Measurements from ENCODE around the gene EAF2.

Gene EAF2

GRCh38 chr3:121834671-121835464, at the start of gene EAF2, which contains the start of gene IQCB1:
EAF2 (plus strand) TSS chr3:121835209; CDS start chr3:121835286, 77 bp downstream.
IQCB1 (minus strand) TSS chr3:121835060; CDS start chr3:121828960, 6,100 bp downstream.
- no peaks in the 10 kb centered on the region for H3K9me3 ChIP-seq (ENCODE audit: control insufficient read depth, insufficient read depth, low read length)
- no peaks in the 10 kb centered on the region for H3K4me1 ChIP-seq (ENCODE audit: control insufficient read depth, insufficient read depth, low read length)
- peak within 1 kb of the TSS; percentile 94 for H3K9ac ChIP-seq (ENCODE audit: low read depth, low read length)
- peak within 1 kb of the TSS; percentile 95 for H3K4me3 ChIP-seq (ENCODE audit: low read depth, low read length)
- peaks cover 12% of the 10 kb centered on the region for H3K27me3 ChIP-seq (ENCODE audit: control insufficient read depth, insufficient read depth, low read length)
- no peaks in the 10 kb centered on the region for H3K36me3 ChIP-seq (ENCODE audit: control insufficient read depth, insufficient read depth, low read length)

GRCh38 chr3:121786485-121786884, 48.5 kb upstream of the EAF2 start:
- no peak overlapping the region for H3K4me3 ChIP-seq (ENCODE audit: low read depth, low read length)
- H3K9me3 ChIP-seq (ENCODE audit: control insufficient read depth, insufficient read depth, low read length): no peaks in the 10 kb centered on the region
- no peak overlapping the region for H3K9ac ChIP-seq (ENCODE audit: low read depth, low read length)
- H3K36me3 ChIP-seq (ENCODE audit: control insufficient read depth, insufficient read depth, low read length): no peaks in the 10 kb centered on the region
- no peaks in the 10 kb centered on the region for H3K4me1 ChIP-seq (ENCODE audit: control insufficient read depth, insufficient read depth, low read length)
- H3K27me3 ChIP-seq (ENCODE audit: control insufficient read depth, insufficient read depth, low read length): no peaks in the 10 kb centered on the region

- no peak overlapping the region for H3K9ac ChIP-seq (ENCODE audit: low read depth, low read length)
- no peaks in the 10 kb centered on the region for H3K27me3 ChIP-seq (ENCODE audit: control insufficient read depth, insufficient read depth, low read length)
- no peaks in the 10 kb centered on the region for H3K9me3 ChIP-seq (ENCODE audit: control insufficient read depth, insufficient read depth, low read length)
- no peaks in the 10 kb centered on the region for H3K4me1 ChIP-seq (ENCODE audit: control insufficient read depth, insufficient read depth, low read length)
- no peak overlapping the region for H3K4me3 ChIP-seq (ENCODE audit: low read depth, low read length)
- H3K36me3 ChIP-seq (ENCODE audit: control insufficient read depth, insufficient read depth, low read length): no peaks in the 10 kb centered on the region
Observed at GRCh38 chr3:121793078-121793477, 41.9 kb upstream of the EAF2 start.

GRCh38 chr3:121794264-121794983, 40.6 kb upstream of the EAF2 start:
- no peaks in the 10 kb centered on the region for H3K27me3 ChIP-seq (ENCODE audit: control insufficient read depth, insufficient read depth, low read length)
- no peak overlapping the region for H3K4me3 ChIP-seq (ENCODE audit: low read depth, low read length)
- no peak overlapping the region for H3K9ac ChIP-seq (ENCODE audit: low read depth, low read length)
- no peaks in the 10 kb centered on the region for H3K36me3 ChIP-seq (ENCODE audit: control insufficient read depth, insufficient read depth, low read length)
- no peaks in the 10 kb centered on the region for H3K4me1 ChIP-seq (ENCODE audit: control insufficient read depth, insufficient read depth, low read length)
- H3K9me3 ChIP-seq (ENCODE audit: control insufficient read depth, insufficient read depth, low read length): no peaks in the 10 kb centered on the region

- Histone ChIP-seq H3K9me3 (ENCODE audit: control insufficient read depth, insufficient read depth, low read length) (no peaks in the 10 kb centered on the region), H3K36me3 (ENCODE audit: control insufficient read depth, insufficient read depth, low read length) (no peaks in the 10 kb centered on the region), H3K9ac (ENCODE audit: low read depth, low read length) (no peak overlapping the region), H3K4me3 (ENCODE audit: low read depth, low read length) (no peak overlapping the region), H3K4me1 (ENCODE audit: control insufficient read depth, insufficient read depth, low read length) (no peaks in the 10 kb centered on the region), H3K27me3 (ENCODE audit: control insufficient read depth, insufficient read depth, low read length) (no peaks in the 10 kb centered on the region)
Observed at GRCh38 chr3:121796970-121797369, 38.0 kb upstream of the EAF2 start.

- no peaks in the 10 kb centered on the region for H3K27me3 ChIP-seq (ENCODE audit: control insufficient read depth, insufficient read depth, low read length)
- H3K36me3 ChIP-seq (ENCODE audit: control insufficient read depth, insufficient read depth, low read length): no peaks in the 10 kb centered on the region
- no peak overlapping the region for H3K9ac ChIP-seq (ENCODE audit: low read depth, low read length)
- H3K9me3 ChIP-seq (ENCODE audit: control insufficient read depth, insufficient read depth, low read length): no peaks in the 10 kb centered on the region
- H3K4me1 ChIP-seq (ENCODE audit: control insufficient read depth, insufficient read depth, low read length): no peaks in the 10 kb centered on the region
- H3K4me3 ChIP-seq (ENCODE audit: low read depth, low read length): no peak overlapping the region
Observed at GRCh38 chr3:121800906-121801305, 34.1 kb upstream of the EAF2 start.

- H3K27me3 ChIP-seq (ENCODE audit: control insufficient read depth, insufficient read depth, low read length): no peaks in the 10 kb centered on the region
- H3K9me3 ChIP-seq (ENCODE audit: control insufficient read depth, insufficient read depth, low read length): no peaks in the 10 kb centered on the region
- no peak overlapping the region for H3K4me3 ChIP-seq (ENCODE audit: low read depth, low read length)
- no peaks in the 10 kb centered on the region for H3K36me3 ChIP-seq (ENCODE audit: control insufficient read depth, insufficient read depth, low read length)
- no peak overlapping the region for H3K9ac ChIP-seq (ENCODE audit: low read depth, low read length)
- no peaks in the 10 kb centered on the region for H3K4me1 ChIP-seq (ENCODE audit: control insufficient read depth, insufficient read depth, low read length)
Observed at GRCh38 chr3:121803771-121804320, 31.2 kb upstream of the EAF2 start.

- H3K4me1 ChIP-seq (ENCODE audit: control insufficient read depth, insufficient read depth, low read length): no peaks in the 10 kb centered on the region
- peaks cover 7% of the 10 kb centered on the region for H3K36me3 ChIP-seq (ENCODE audit: control insufficient read depth, insufficient read depth, low read length)
- H3K27me3 ChIP-seq (ENCODE audit: control insufficient read depth, insufficient read depth, low read length): no peaks in the 10 kb centered on the region
- H3K4me3 ChIP-seq (ENCODE audit: low read depth, low read length): no peak overlapping the region
- H3K9ac ChIP-seq (ENCODE audit: low read depth, low read length): no peak overlapping the region
- H3K9me3 ChIP-seq (ENCODE audit: control insufficient read depth, insufficient read depth, low read length): no peaks in the 10 kb centered on the region
Observed at GRCh38 chr3:121809249-121809648, 25.8 kb upstream of the EAF2 start.

- H3K4me1 ChIP-seq (ENCODE audit: control insufficient read depth, insufficient read depth, low read length): no peaks in the 10 kb centered on the region
- H3K27me3 ChIP-seq (ENCODE audit: control insufficient read depth, insufficient read depth, low read length): no peaks in the 10 kb centered on the region
- no peak overlapping the region for H3K9ac ChIP-seq (ENCODE audit: low read depth, low read length)
- no peaks in the 10 kb centered on the region for H3K36me3 ChIP-seq (ENCODE audit: control insufficient read depth, insufficient read depth, low read length)
- H3K4me3 ChIP-seq (ENCODE audit: low read depth, low read length): no peak overlapping the region
- H3K9me3 ChIP-seq (ENCODE audit: control insufficient read depth, insufficient read depth, low read length): no peaks in the 10 kb centered on the region
Observed at GRCh38 chr3:121817753-121818152, 17.3 kb upstream of the EAF2 start.

GRCh38 chr3:121818578-121818977, 16.4 kb upstream of the EAF2 start:
- Histone ChIP-seq H3K36me3 (ENCODE audit: control insufficient read depth, insufficient read depth, low read length) (no peaks in the 10 kb centered on the region), H3K27me3 (ENCODE audit: control insufficient read depth, insufficient read depth, low read length) (no peaks in the 10 kb centered on the region), H3K9ac (ENCODE audit: low read depth, low read length) (no peak overlapping the region), H3K4me1 (ENCODE audit: control insufficient read depth, insufficient read depth, low read length) (no peaks in the 10 kb centered on the region), H3K9me3 (ENCODE audit: control insufficient read depth, insufficient read depth, low read length) (no peaks in the 10 kb centered on the region), H3K4me3 (ENCODE audit: low read depth, low read length) (no peak overlapping the region)

GRCh38 chr3:121819236-121819635, 15.8 kb upstream of the EAF2 start:
- no peaks in the 10 kb centered on the region for H3K36me3 ChIP-seq (ENCODE audit: control insufficient read depth, insufficient read depth, low read length)

More at GRCh38 chr3:121819236-121819635, 15.8 kb upstream of the EAF2 start:
- H3K4me1 ChIP-seq (ENCODE audit: control insufficient read depth, insufficient read depth, low read length): no peaks in the 10 kb centered on the region
- no peak overlapping the region for H3K4me3 ChIP-seq (ENCODE audit: low read depth, low read length)
- H3K9ac ChIP-seq (ENCODE audit: low read depth, low read length): no peak overlapping the region
- H3K27me3 ChIP-seq (ENCODE audit: control insufficient read depth, insufficient read depth, low read length): no peaks in the 10 kb centered on the region
- H3K9me3 ChIP-seq (ENCODE audit: control insufficient read depth, insufficient read depth, low read length): no peaks in the 10 kb centered on the region
